ENCODE data around the gene TMOD1. TPM values are rescaled to one million over a fixed set of nuclear protein-coding genes. Genes with fewer than 3 reads are reported as not detected.

The TMOD1 gene
- total RNA-seq, 1 donor from 2014 or later: 186 TPM

DNA sequence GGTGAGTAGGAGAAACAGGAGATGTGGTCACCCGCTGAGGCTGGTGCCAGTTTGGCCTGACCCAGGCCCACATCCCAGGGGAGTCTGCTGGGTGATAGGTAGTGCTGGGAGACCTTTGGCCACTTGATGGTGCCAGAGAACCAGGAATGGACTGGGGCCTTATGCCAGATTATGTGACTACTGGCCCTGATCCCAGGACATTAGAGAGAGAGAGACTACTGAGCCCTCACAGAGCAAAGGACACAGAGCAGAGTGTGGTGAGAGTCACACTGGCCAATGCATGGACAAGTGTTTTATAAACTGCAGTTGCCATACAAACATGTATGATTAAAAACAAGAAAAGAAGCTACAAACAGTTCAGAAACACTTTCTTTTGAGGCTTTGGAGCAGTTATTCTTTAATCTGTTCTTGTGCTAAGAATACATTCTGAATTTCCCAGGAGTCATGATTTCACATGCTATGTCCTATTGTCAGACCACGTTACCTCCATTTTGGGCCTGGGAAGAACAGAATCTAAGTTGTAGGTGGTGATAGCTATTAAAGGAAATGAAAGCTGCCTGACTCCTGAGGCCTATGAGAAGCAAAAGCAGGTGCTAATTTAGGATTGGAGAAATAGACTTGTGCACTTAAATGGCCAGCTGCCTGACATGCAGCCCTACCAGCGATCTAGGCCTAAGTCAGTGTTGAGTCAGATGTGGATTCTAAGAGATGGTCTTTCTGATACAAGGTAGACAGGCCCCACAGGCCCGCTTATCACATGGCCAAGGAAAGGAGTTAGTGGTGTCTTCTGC, 32.6 kb upstream of the TMOD1 start:
- H3K36me3 ChIP-seq: peaks cover 21% of the 10 kb centered on the region
- no peaks in the 10 kb centered on the region for H3K27me3 ChIP-seq (ENCODE audit: low read depth)
- peak; percentile 64 for DNase-seq
- intact Hi-C loops (cut with micrococcal nuclease): loop anchor here (2.0 to 5.0 kb wide), 2 partner anchors 130 to 148 kb away; no protein-coding TSS in a partner anchor
- no peak overlapping the region for H3K4me3 ChIP-seq
- peaks cover 21% of the 10 kb centered on the region for H3K4me1 ChIP-seq
- H3K27ac ChIP-seq (replicated peaks): peak overlapping the region; percentile 86
- TF ChIP-seq, protein P1, sequence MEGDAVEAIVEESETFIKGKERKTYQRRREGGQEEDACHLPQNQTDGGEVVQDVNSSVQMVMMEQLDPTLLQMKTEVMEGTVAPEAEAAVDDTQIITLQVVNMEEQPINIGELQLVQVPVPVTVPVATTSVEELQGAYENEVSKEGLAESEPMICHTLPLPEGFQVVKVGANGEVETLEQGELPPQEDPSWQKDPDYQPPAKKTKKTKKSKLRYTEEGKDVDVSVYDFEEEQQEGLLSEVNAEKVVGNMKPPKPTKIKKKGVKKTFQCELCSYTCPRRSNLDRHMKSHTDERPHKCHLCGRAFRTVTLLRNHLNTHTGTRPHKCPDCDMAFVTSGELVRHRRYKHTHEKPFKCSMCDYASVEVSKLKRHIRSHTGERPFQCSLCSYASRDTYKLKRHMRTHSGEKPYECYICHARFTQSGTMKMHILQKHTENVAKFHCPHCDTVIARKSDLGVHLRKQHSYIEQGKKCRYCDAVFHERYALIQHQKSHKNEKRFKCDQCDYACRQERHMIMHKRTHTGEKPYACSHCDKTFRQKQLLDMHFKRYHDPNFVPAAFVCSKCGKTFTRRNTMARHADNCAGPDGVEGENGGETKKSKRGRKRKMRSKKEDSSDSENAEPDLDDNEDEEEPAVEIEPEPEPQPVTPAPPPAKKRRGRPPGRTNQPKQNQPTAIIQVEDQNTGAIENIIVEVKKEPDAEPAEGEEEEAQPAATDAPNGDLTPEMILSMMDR (IDR thresholded peaks at IDR 0.05; ENCODE audit: borderline replicate concordance): peak; percentile 89
- no peaks in the 10 kb centered on the region for H3K9me3 ChIP-seq (replicated peaks)

DNA sequence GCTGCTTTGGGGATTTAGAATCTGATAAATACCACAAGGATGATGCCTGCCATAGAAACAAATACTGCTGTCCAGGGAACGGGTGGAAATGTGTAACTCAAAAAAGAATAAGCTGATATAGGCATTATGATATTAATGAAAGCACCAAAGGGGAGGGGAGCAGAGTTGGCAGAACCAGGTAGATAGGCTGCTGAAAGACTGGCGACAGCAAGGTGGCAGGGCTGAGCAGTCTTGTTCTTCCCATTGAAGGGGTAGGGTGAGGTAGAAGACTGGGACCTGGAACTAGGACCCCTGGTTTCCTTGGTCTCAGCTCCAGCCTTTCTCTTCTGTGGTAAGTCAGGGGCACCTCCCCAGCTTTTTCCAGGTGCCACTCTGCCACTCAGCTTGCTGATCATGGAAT, 31.4 kb upstream of the TMOD1 start:
- intact Hi-C loops (cut with micrococcal nuclease): no loop called here
- Histone ChIP-seq H3K4me3 (no peak overlapping the region), H3K27me3 (ENCODE audit: low read depth) (no peaks in the 10 kb centered on the region), H3K9me3 (replicated peaks) (no peaks in the 10 kb centered on the region), H3K4me1 (peaks cover 21% of the 10 kb centered on the region), H3K27ac (replicated peaks) (peak overlapping the region; percentile 86), H3K36me3 (peaks cover 27% of the 10 kb centered on the region)
- DNase-seq: no peak
- TF ChIP-seq, protein P1 (IDR thresholded peaks at IDR 0.05; ENCODE audit: borderline replicate concordance): peak; percentile 63

DNA sequence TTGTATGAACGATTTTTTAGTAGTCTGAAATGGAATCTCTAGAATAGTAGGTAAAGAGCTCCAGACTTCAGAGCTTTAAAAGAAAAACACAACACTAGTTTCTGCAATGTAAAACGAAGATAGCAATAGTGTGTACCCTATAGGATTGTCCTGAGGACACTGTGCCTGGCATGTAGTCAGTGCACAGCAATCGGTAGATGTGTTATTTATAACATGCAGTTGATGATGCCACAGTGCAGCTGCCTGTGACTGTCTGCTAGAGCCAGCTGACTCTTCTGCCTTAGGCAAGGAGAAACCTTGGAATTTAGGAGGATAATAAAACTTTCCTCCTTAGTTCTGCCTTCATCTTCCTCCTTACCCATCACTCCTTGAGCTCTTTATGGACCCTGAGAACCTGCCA, 27.7 kb upstream of the TMOD1 start:
- Histone ChIP-seq H3K4me1 (peaks cover 19% of the 10 kb centered on the region), H3K9me3 (replicated peaks) (no peaks in the 10 kb centered on the region), H3K4me3 (no peak overlapping the region), H3K27ac (replicated peaks) (no peak overlapping the region), H3K27me3 (ENCODE audit: low read depth) (no peaks in the 10 kb centered on the region), H3K36me3 (peaks cover 31% of the 10 kb centered on the region)
- no peak for DNase-seq
- intact Hi-C loops (cut with micrococcal nuclease): no loop called here
- TF ChIP-seq, protein P1 (IDR thresholded peaks at IDR 0.05; ENCODE audit: borderline replicate concordance): no peak

DNA sequence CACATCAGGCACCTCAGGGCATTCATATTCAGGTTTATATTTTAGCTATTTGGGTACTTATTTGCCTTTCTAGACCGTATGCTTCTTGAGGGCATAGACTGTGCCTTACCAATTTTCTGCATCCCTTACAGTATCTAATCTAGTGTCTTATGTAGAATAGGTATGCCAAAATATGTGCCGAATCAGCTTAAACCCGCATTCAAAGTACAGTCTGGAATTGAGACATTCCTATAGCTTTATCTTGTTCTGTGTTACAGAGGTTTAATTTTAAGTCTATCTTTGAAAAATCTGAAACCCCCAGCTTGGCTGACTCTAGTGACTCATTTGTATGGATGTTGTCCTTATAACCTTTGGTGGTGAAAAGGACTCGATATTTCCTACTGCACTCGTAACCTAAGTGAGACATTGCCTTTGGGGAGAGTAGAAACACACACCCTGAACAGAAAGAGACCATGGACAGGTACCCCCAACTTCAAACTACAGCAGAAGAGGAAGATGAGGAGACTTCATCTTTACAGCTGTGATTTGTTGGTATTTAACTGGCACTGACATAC, 27.0 kb upstream of the TMOD1 start:
- Histone ChIP-seq H3K36me3 (peaks cover 31% of the 10 kb centered on the region), H3K4me1 (peaks cover 11% of the 10 kb centered on the region), H3K9me3 (replicated peaks) (no peaks in the 10 kb centered on the region), H3K27me3 (ENCODE audit: low read depth) (no peaks in the 10 kb centered on the region), H3K4me3 (no peak overlapping the region), H3K27ac (replicated peaks) (no peak overlapping the region)
- TF ChIP-seq, protein P1 (IDR thresholded peaks at IDR 0.05; ENCODE audit: borderline replicate concordance): no peak
- DNase-seq: no peak
- intact Hi-C loops (cut with micrococcal nuclease): no loop called here

DNA sequence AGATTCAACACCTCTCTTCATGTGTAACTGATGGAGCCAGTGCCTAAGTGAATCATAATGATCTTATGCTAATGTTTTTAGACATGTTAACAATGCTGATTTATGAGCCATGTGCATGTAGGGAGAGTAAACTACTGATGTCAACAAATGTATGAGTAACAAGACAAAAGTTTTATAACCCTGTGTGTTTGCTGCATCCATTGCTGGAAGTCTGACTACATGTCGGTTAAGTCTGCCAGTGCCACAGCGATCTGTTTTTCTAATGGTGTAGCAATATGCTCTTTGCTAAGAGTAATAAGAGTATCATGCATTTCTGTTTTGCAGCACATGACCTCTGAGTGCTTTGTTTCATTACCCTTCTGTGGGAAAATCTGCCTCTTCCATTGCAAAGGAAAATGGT, 26.4 kb upstream of the TMOD1 start:
- Histone ChIP-seq H3K9me3 (replicated peaks) (no peaks in the 10 kb centered on the region), H3K27ac (replicated peaks) (no peak overlapping the region), H3K36me3 (peaks cover 31% of the 10 kb centered on the region), H3K27me3 (ENCODE audit: low read depth) (no peaks in the 10 kb centered on the region), H3K4me1 (peaks cover 11% of the 10 kb centered on the region), H3K4me3 (no peak overlapping the region)
- TF ChIP-seq, protein P1 (IDR thresholded peaks at IDR 0.05; ENCODE audit: borderline replicate concordance): no peak
- DNase-seq: no peak
- intact Hi-C loops (cut with micrococcal nuclease): no loop called here
